ENCODE data around the gene ATP9A.

GRCh38 chr20:51633430-51633829 is 134.8 kb downstream of the ATP9A start:
- no peak for TF ChIP-seq CTCF (conservative IDR thresholded peaks at IDR 0.05 in 1 of 2, IDR thresholded peaks at IDR 0.05 in 1 of 2; ENCODE audit: extremely low read depth in 1 of 2, insufficient read depth in 1 of 2, low read depth in 1 of 2, low read length in 2 of 2)
- no peak for TF ChIP-seq EZH2 (IDR thresholded peaks at IDR 0.05; ENCODE audit: borderline replicate concordance, low read length)

Data from mammary epithelial cell (primary cell).